Hepatocyte (in vitro differentiated cells): ENCODE results near the gene PHKB. TPM values are rescaled to one million over a fixed set of nuclear protein-coding genes. Genes with fewer than 3 reads are reported as not detected.

Experiments used
- DNase-seq: peaks from one replicate; pipeline ENCODE4 v3.0.0-alpha.2; 2016; ENCODE audit warnings: low spot score
- H2AFZ ChIP-seq: fragments of 200-600 bp; sonication (generic); 2 replicates; pipeline ENCODE4 v1.6.0; 2016; ENCODE audit warnings: antibody characterized with exemption, mild to moderate bottlenecking
- H3K27ac ChIP-seq: fragments of 200-600 bp; sonication (generic); 2 replicates; pipeline ENCODE4 v1.5.1; 2016; ENCODE audit warnings: mild to moderate bottlenecking
- H3K27me3 ChIP-seq: fragments of 200-600 bp; sonication (generic); 2 replicates; pipeline ENCODE4 v1.6.1; 2016
- H3K36me3 ChIP-seq: fragments of 200-600 bp; sonication (generic); replicated peaks from 2 replicates; pipeline ENCODE4 v1.5.1; 2016; ENCODE audit warnings: low read depth; ENCODE audit not compliant: insufficient read depth
- H3K4me1 ChIP-seq: fragments of 200-600 bp; sonication (generic); 2 replicates; pipeline ENCODE4 v1.5.1; 2016; ENCODE audit warnings: mild to moderate bottlenecking, moderate library complexity; ENCODE audit not compliant: insufficient read depth
- H3K4me2 ChIP-seq: fragments of 200-600 bp; sonication (generic); 2 replicates; pipeline ENCODE4 v1.6.0; 2016
- H3K4me3 ChIP-seq: fragments of 200-600 bp; sonication (generic); 2 replicates; pipeline ENCODE4 v1.5.1; 2016; ENCODE audit warnings: mild to moderate bottlenecking
- H3K79me2 ChIP-seq: fragments of 200-600 bp; sonication (generic); 2 replicates; pipeline ENCODE4 v1.6.0; 2017; ENCODE audit warnings: mild to moderate bottlenecking
- H3K9me2 ChIP-seq: fragments of 200-600 bp; sonication (generic); replicated peaks from 2 replicates; pipeline ENCODE4 v1.6.0; 2017; ENCODE audit warnings: mild to moderate bottlenecking; ENCODE audit not compliant: insufficient read depth
- H3K9me3 ChIP-seq: fragments of 200-600 bp; sonication (generic); 2 replicates; pipeline ENCODE4 v1.5.1; 2016; ENCODE audit warnings: low read depth, mild to moderate bottlenecking
- H4K20me1 ChIP-seq: fragments of 200-600 bp; sonication (generic); 2 replicates; pipeline ENCODE4 v1.6.0; 2016; ENCODE audit warnings: mild to moderate bottlenecking; ENCODE audit not compliant: insufficient read depth, poor library complexity, severe bottlenecking
- EZH2 ChIP-seq: fragments of 200-600 bp; sonication (generic); IDR thresholded peaks from 2 replicates; pipeline ENCODE4 v1.6.1; 2016; ENCODE audit warnings: antibody characterized with exemption, mild to moderate bottlenecking, borderline replicate concordance
- EZH2phosphoT487 ChIP-seq: fragments of 200-600 bp; sonication (generic); IDR thresholded peaks from one replicate; pipeline ENCODE4 v1.6.1; 2018; ENCODE audit warnings: antibody characterized with exemption, mild to moderate bottlenecking, low read depth, moderate library complexity; ENCODE audit not compliant: unreplicated experiment, severe bottlenecking
- WGBS: methylation state at CpG from one replicate; pipeline ENCODE4 v1.1.6; 2016; ENCODE audit warnings: low lambda C conversion rate; ENCODE audit errors: missing lambda C conversion rate; 5-methylcytosine and 5-hydroxymethylcytosine counted together
- polyA plus RNA-seq: library from polyadenylated mRNA; unstranded; fragments of >200 nt; fragmentation: Nextera tagmentation; extraction: Ambion mirVana; gene quantifications from 2 replicates; pipeline ENCODE4 v1.2.1, GENCODE V29; 2016
- total RNA-seq: library from RNA; depleted of rRNA; stranded (reverse); fragments of >200 nt; gene quantifications from 2 replicates; pipeline ENCODE4 v1.2.3, GENCODE V29; 2014
- TF ChIP-seq, protein P1 (sequence below): fragments of 200-600 bp; sonication (generic); IDR thresholded peaks from 2 replicates; pipeline ENCODE4 v1.5.1; 2016; ENCODE audit warnings: antibody characterized with exemption, mild to moderate bottlenecking; ENCODE audit not compliant: poor library complexity

The PHKB gene
- total and polyA plus RNA-seq, 2 experiments from 2014 or later: 28.7 to 71.7 TPM

DNA sequence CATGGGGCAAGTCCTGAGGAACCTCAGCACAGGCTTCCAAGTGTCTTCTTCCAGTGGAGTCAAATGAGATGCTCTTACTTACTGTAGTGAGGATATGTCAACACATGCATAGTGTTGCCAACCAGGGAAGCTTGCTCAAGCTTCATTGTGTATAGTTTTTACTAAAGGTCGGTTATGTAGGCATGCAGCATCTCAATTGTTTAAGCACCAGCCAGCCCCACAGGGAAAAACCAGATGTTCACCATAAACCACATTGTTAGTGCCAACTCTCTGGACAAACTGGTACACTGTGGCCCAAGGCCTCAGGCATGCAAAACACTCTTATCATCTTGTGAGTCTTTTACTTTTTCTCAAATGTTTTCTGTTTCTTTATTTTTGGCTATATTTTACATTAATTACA lies 152.1 kb downstream of the PHKB start:
- H3K9me2 ChIP-seq: no peaks in the 10 kb centered on the region
- H3K36me3 ChIP-seq: no peaks in the 10 kb centered on the region
- H3K4me1 ChIP-seq: no peaks in the 10 kb centered on the region
- no peaks in the 10 kb centered on the region for H3K79me2 ChIP-seq
- H3K4me2 ChIP-seq: no peak overlapping the region
- 88% methylated on average over 1 of the region's 1 CpG for WGBS
- H4K20me1 ChIP-seq: no peaks in the 10 kb centered on the region
- H2AFZ ChIP-seq: no peak overlapping the region
- no peak overlapping the region for H3K4me3 ChIP-seq
- no peaks in the 10 kb centered on the region for H3K9me3 ChIP-seq
- H3K27me3 ChIP-seq: no peaks in the 10 kb centered on the region
- H3K27ac ChIP-seq: no peak overlapping the region
- no peak for TF ChIP-seq EZH2
- no peak for TF ChIP-seq EZH2phosphoT487
- TF ChIP-seq, protein P1, sequence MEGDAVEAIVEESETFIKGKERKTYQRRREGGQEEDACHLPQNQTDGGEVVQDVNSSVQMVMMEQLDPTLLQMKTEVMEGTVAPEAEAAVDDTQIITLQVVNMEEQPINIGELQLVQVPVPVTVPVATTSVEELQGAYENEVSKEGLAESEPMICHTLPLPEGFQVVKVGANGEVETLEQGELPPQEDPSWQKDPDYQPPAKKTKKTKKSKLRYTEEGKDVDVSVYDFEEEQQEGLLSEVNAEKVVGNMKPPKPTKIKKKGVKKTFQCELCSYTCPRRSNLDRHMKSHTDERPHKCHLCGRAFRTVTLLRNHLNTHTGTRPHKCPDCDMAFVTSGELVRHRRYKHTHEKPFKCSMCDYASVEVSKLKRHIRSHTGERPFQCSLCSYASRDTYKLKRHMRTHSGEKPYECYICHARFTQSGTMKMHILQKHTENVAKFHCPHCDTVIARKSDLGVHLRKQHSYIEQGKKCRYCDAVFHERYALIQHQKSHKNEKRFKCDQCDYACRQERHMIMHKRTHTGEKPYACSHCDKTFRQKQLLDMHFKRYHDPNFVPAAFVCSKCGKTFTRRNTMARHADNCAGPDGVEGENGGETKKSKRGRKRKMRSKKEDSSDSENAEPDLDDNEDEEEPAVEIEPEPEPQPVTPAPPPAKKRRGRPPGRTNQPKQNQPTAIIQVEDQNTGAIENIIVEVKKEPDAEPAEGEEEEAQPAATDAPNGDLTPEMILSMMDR: no peak
- no peak for DNase-seq

DNA sequence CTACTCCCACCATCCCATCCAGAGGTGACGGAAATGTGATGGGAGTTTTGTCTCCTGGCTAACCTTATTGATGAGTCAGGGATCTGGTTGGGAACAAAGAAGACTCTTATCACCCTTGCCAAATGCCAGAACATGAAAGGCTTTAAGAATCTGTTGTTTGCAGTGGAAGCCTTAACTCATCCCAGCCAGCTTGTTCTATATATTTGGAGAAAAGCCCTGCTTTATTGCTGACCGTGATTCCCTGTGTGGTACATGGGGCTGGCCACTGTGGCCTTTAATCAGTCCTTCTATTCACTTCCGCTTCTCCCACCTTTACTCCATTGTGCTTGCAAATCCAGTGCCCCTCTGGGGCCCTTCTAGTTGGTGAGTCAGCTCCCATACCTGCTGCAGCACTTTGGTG lies 156.6 kb downstream of the PHKB start:
- no peaks in the 10 kb centered on the region for H3K9me3 ChIP-seq
- no peaks in the 10 kb centered on the region for H3K9me2 ChIP-seq
- WGBS: 67% methylated on average over 3 of the region's 3 CpGs
- no peak overlapping the region for H3K4me2 ChIP-seq
- H3K79me2 ChIP-seq: no peaks in the 10 kb centered on the region
- H3K4me3 ChIP-seq: no peak overlapping the region
- H3K27ac ChIP-seq: no peak overlapping the region
- no peak overlapping the region for H2AFZ ChIP-seq
- no peaks in the 10 kb centered on the region for H3K36me3 ChIP-seq
- H4K20me1 ChIP-seq: no peaks in the 10 kb centered on the region
- no peaks in the 10 kb centered on the region for H3K4me1 ChIP-seq
- no peak for DNase-seq
- no peak for TF ChIP-seq EZH2
- TF ChIP-seq, protein P1: no peak
- TF ChIP-seq EZH2phosphoT487: no peak
- no peaks in the 10 kb centered on the region for H3K27me3 ChIP-seq

DNA sequence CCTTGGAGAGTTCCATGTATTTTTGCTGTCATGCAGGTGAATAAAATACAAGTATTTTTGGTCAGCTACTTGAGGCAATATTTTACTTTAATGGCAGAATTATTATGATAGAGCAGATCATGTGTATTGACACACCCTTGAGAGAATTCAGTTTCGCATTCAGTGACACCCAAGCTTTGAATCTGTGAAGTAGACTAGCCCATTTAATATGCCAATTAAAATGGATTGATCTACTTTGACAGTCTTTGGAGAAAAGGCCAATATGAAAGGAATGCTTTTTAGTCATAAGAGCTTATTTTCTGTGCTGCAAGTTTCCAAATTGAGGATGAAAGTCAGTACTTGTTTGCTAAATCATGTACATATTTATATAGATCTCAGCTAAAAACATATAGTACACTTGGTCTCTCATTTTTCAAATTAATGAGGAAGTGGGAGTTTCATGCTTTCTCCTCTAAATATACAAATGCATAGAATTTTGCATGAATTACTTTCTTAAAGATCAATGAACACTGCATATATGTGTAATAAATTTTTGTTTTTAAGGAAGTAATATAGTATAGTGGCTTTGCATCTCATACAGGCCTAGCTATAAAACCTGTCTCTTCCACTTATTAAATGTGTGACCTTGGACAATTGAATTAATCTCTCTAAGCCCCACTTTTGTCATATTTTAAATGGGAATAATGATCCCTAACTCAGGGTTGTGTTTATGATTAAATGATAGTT lies 161.5 kb downstream of the PHKB start:
- TF ChIP-seq, protein P1: no peak
- TF ChIP-seq EZH2 (no peak), EZH2phosphoT487 (no peak)
- DNase-seq: no peak

More for the DNA sequence above, 161.5 kb downstream of the PHKB start:
- H4K20me1 ChIP-seq: no peaks in the 10 kb centered on the region
- no peaks in the 10 kb centered on the region for H3K79me2 ChIP-seq
- 100% methylated on average over 1 of the region's 1 CpG for WGBS
- H2AFZ ChIP-seq: no peak overlapping the region
- no peak overlapping the region for H3K27ac ChIP-seq
- H3K9me3 ChIP-seq: no peaks in the 10 kb centered on the region
- H3K36me3 ChIP-seq: no peaks in the 10 kb centered on the region
- no peak overlapping the region for H3K4me2 ChIP-seq
- no peaks in the 10 kb centered on the region for H3K9me2 ChIP-seq
- no peaks in the 10 kb centered on the region for H3K27me3 ChIP-seq
- no peak overlapping the region for H3K4me3 ChIP-seq
- H3K4me1 ChIP-seq: no peaks in the 10 kb centered on the region
